NB4 (cell line): ENCODE results near the gene RNF125.

Experiments
- MYC ChIP-seq: IDR thresholded peaks from 2 replicates; pipeline ENCODE4 v1.6.1; 2011; ENCODE audit warnings: low read depth, low read length
- POLR2A ChIP-seq: IDR thresholded peaks from 2 replicates; pipeline ENCODE4 v1.6.1; 2011; ENCODE audit warnings: mild to moderate bottlenecking; ENCODE audit not compliant: insufficient read length; ENCODE audit errors: extremely low read depth
- TF ChIP-seq, protein P1 (sequence below): IDR thresholded peaks from one replicate; pipeline ENCODE4 v1.5.1; 2012; ENCODE audit warnings: low read depth, low read length
- TF ChIP-seq, protein P2 (sequence below): IDR thresholded peaks from 2 replicates; pipeline ENCODE4 v1.6.1; 2011; ENCODE audit warnings: low read depth, low read length

DNA sequence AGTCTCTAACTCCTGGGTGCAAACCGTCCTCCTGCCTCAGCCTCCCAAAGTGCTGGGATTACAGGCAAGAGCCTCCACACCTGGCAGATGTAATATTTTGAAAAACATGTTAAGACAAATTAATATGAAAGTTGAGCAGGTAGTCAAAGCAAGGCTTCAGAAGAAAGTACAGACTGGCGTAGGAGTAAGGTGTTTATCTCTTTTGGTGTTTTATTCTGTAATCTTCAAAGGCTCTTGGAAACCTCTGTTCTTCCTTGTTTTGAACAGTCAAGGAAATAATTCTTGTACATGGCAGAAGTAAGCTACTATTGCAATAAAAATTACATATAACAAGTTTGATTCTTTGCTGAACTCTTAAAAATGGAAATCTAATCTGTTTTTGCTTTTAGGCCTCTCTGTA lies 78.3 kb downstream of the RNF125 start:
- TF ChIP-seq, protein P1, sequence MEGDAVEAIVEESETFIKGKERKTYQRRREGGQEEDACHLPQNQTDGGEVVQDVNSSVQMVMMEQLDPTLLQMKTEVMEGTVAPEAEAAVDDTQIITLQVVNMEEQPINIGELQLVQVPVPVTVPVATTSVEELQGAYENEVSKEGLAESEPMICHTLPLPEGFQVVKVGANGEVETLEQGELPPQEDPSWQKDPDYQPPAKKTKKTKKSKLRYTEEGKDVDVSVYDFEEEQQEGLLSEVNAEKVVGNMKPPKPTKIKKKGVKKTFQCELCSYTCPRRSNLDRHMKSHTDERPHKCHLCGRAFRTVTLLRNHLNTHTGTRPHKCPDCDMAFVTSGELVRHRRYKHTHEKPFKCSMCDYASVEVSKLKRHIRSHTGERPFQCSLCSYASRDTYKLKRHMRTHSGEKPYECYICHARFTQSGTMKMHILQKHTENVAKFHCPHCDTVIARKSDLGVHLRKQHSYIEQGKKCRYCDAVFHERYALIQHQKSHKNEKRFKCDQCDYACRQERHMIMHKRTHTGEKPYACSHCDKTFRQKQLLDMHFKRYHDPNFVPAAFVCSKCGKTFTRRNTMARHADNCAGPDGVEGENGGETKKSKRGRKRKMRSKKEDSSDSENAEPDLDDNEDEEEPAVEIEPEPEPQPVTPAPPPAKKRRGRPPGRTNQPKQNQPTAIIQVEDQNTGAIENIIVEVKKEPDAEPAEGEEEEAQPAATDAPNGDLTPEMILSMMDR, result no peak
- TF ChIP-seq MYC (no peak), POLR2A (no peak)
- TF ChIP-seq, protein P2, sequence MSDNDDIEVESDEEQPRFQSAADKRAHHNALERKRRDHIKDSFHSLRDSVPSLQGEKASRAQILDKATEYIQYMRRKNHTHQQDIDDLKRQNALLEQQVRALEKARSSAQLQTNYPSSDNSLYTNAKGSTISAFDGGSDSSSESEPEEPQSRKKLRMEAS, result no peak
